Spinal cord (tissue), 10 donors: ENCODE results near the gene KIAA0825. TPM values are rescaled to one million over a fixed set of nuclear protein-coding genes. Genes with fewer than 3 reads are reported as not detected.

Experiments used
- DNase-seq, 6 donors: peaks; one replicate each; pipeline versions ENCODE4 v3.0.0 to v3.0.0-alpha.2; 2013 to 2015; ENCODE audit warnings: low spot score in 6 of 6, low read depth in 4 of 6
- H3K27ac ChIP-seq: one replicate; pipeline ENCODE4 v1.5.1; 2013; ENCODE audit warnings: low read depth, low read length, control low read depth
- H3K27me3 ChIP-seq: one replicate; pipeline ENCODE4 v1.6.1; 2013; ENCODE audit warnings: low read length; ENCODE audit not compliant: control insufficient read depth, insufficient read depth
- H3K36me3 ChIP-seq: one replicate; pipeline ENCODE4 v1.6.1; 2013; ENCODE audit warnings: low read length; ENCODE audit not compliant: control insufficient read depth, insufficient read depth
- H3K4me1 ChIP-seq: one replicate; pipeline ENCODE4 v1.6.1; 2013; ENCODE audit warnings: low read length; ENCODE audit not compliant: control insufficient read depth, insufficient read depth
- H3K4me3 ChIP-seq: one replicate; pipeline ENCODE4 v1.5.1; 2013; ENCODE audit warnings: low read depth, low read length, control low read depth
- H3K9me3 ChIP-seq: one replicate; pipeline ENCODE4 v1.6.1; 2013; ENCODE audit warnings: low read length; ENCODE audit not compliant: control insufficient read depth, insufficient read depth
- WGBS: methylation state at CpG from one replicate; pipeline ENCODE4 v1.1.5; 2013; ENCODE audit warnings: missing lambda C conversion rate; ENCODE audit not compliant: insufficient coverage; 5-methylcytosine and 5-hydroxymethylcytosine counted together
- polyA plus RNA-seq, 2 donors: library from polyadenylated mRNA; unstranded; fragments of 120-200 nt; gene quantifications; one replicate each; pipeline ENCODE4 v1.2.1, GENCODE V29; 2013; ENCODE audit not compliant: insufficient read length in 2 of 2
- total RNA-seq, 2 donors: library from RNA; depleted of rRNA in 1 of 2; stranded (reverse); fragments of 120-200 nt in 1 of 2; fragments of >200 nt in 1 of 2; gene quantifications; one replicate each; pipeline versions ENCODE4 v1.2.3 to v1.2.4, GENCODE V29; 2013 to 2014
- donor health status: healthy.

The KIAA0825 gene
- total and polyA plus RNA-seq, 4 donors = 2.9 to 20.9 (median 8.4) TPM

- Histone ChIP-seq H3K4me1 (no peaks in the 10 kb centered on the region), H3K4me3 (no peak overlapping the region), H3K9me3 (no peaks in the 10 kb centered on the region), H3K27ac (no peak overlapping the region), H3K36me3 (no peaks in the 10 kb centered on the region), H3K27me3 (no peaks in the 10 kb centered on the region)
- peak in 1 of 6 donors; percentile 26 for DNase-seq
- no CpG with 5 or more reads among the region's 2 CpGs for WGBS
These were observed 137.3 kb downstream of the KIAA0825 start for GRCh38 chr5:94481059-94481458.

GRCh38 chr5:94480486-94480885, 137.9 kb downstream of the KIAA0825 start:
- H3K27me3 ChIP-seq = no peaks in the 10 kb centered on the region
- DNase-seq = no peak
- no CpG with 5 or more reads among the region's 1 CpG for WGBS
- no peak overlapping the region for H3K27ac ChIP-seq
- H3K4me3 ChIP-seq = no peak overlapping the region
- H3K9me3 ChIP-seq = no peaks in the 10 kb centered on the region
- no peaks in the 10 kb centered on the region for H3K4me1 ChIP-seq
- H3K36me3 ChIP-seq = no peaks in the 10 kb centered on the region

- Histone ChIP-seq H3K4me3 (no peak overlapping the region), H3K27ac (no peak overlapping the region), H3K27me3 (no peaks in the 10 kb centered on the region), H3K36me3 (peaks cover 4% of the 10 kb centered on the region), H3K4me1 (no peaks in the 10 kb centered on the region), H3K9me3 (no peaks in the 10 kb centered on the region)
- peak in 1 of 6 donors; percentile 8 for DNase-seq
These were observed 144.5 kb downstream of the KIAA0825 start for GRCh38 chr5:94473936-94474335.

- Histone ChIP-seq H3K9me3 (no peaks in the 10 kb centered on the region), H3K4me3 (no peak overlapping the region), H3K27ac (peak overlapping the region; percentile 53), H3K36me3 (peaks cover 4% of the 10 kb centered on the region), H3K4me1 (no peaks in the 10 kb centered on the region), H3K27me3 (no peaks in the 10 kb centered on the region)
- DNase-seq = peak in 1 of 6 donors; percentile 20
- WGBS = no CpG with 5 or more reads among the region's 3 CpGs
These were observed 146.9 kb downstream of the KIAA0825 start for GRCh38 chr5:94471521-94471920.

- Histone ChIP-seq H3K27me3 (no peaks in the 10 kb centered on the region), H3K4me1 (no peaks in the 10 kb centered on the region), H3K36me3 (peaks cover 4% of the 10 kb centered on the region), H3K4me3 (no peak overlapping the region), H3K9me3 (no peaks in the 10 kb centered on the region), H3K27ac (peak overlapping the region; percentile 53)
- no CpG with 5 or more reads among the region's 6 CpGs for WGBS
- no peak for DNase-seq
These were observed 147.6 kb downstream of the KIAA0825 start for GRCh38 chr5:94470802-94471201.

- WGBS = 37% methylated on average over 3 of the region's 5 CpGs
- Histone ChIP-seq H3K9me3 (no peaks in the 10 kb centered on the region), H3K36me3 (peaks cover 4% of the 10 kb centered on the region), H3K27me3 (no peaks in the 10 kb centered on the region), H3K4me1 (no peaks in the 10 kb centered on the region), H3K27ac (peak overlapping the region; percentile 19), H3K4me3 (no peak overlapping the region)
- DNase-seq = peak in 1 of 6 donors; percentile 53
These were observed 148.5 kb downstream of the KIAA0825 start for GRCh38 chr5:94469894-94470329.

GRCh38 chr5:94467954-94468930, 150.2 kb downstream of the KIAA0825 start:
- Histone ChIP-seq H3K4me3 (no peak overlapping the region), H3K27ac (no peak overlapping the region), H3K4me1 (no peaks in the 10 kb centered on the region), H3K27me3 (no peaks in the 10 kb centered on the region), H3K36me3 (peaks cover 4% of the 10 kb centered on the region), H3K9me3 (no peaks in the 10 kb centered on the region)
- no CpG with 5 or more reads among the region's 5 CpGs for WGBS
- no peak for DNase-seq

- Histone ChIP-seq H3K4me1 (no peaks in the 10 kb centered on the region), H3K27me3 (no peaks in the 10 kb centered on the region)
- WGBS = no CpG with 5 or more reads among the region's 3 CpGs
These were observed 151.0 kb downstream of the KIAA0825 start for GRCh38 chr5:94467346-94467953.

GRCh38 chr5:94463739-94464138, 154.7 kb downstream of the KIAA0825 start:
- H3K27ac ChIP-seq = peak overlapping the region; percentile 58
- H3K36me3 ChIP-seq = no peaks in the 10 kb centered on the region
- no peaks in the 10 kb centered on the region for H3K27me3 ChIP-seq
- WGBS = no CpG with 5 or more reads among the region's 2 CpGs
- no peaks in the 10 kb centered on the region for H3K4me1 ChIP-seq
- no peak for DNase-seq
- no peaks in the 10 kb centered on the region for H3K9me3 ChIP-seq
- no peak overlapping the region for H3K4me3 ChIP-seq

More at GRCh38 chr5:94467346-94467953, 151.0 kb downstream of the KIAA0825 start:
- H3K4me3 ChIP-seq = no peak overlapping the region
- peak in 1 of 6 donors; percentile 8 for DNase-seq
- H3K36me3 ChIP-seq = peaks cover 3% of the 10 kb centered on the region
- H3K27ac ChIP-seq = no peak overlapping the region
- H3K9me3 ChIP-seq = no peaks in the 10 kb centered on the region
